Hepatocyte (in vitro differentiated cells): Measurements from ENCODE around the gene ZNF17. TPM values are rescaled to one million over a fixed set of nuclear protein-coding genes. Genes with fewer than 3 reads are reported as not detected.

Experiments
- DNase-seq: peaks from one replicate; pipeline ENCODE4 v3.0.0-alpha.2; 2016; ENCODE audit warnings: low spot score
- H2AFZ ChIP-seq: fragments of 200-600 bp; sonication (generic); 2 replicates; pipeline ENCODE4 v1.6.0; 2016; ENCODE audit warnings: antibody characterized with exemption, mild to moderate bottlenecking
- H3K27ac ChIP-seq: fragments of 200-600 bp; sonication (generic); 2 replicates; pipeline ENCODE4 v1.5.1; 2016; ENCODE audit warnings: mild to moderate bottlenecking
- H3K27me3 ChIP-seq: fragments of 200-600 bp; sonication (generic); 2 replicates; pipeline ENCODE4 v1.6.1; 2016
- H3K36me3 ChIP-seq: fragments of 200-600 bp; sonication (generic); replicated peaks from 2 replicates; pipeline ENCODE4 v1.5.1; 2016; ENCODE audit warnings: low read depth; ENCODE audit not compliant: insufficient read depth
- H3K4me1 ChIP-seq: fragments of 200-600 bp; sonication (generic); 2 replicates; pipeline ENCODE4 v1.5.1; 2016; ENCODE audit warnings: mild to moderate bottlenecking, moderate library complexity; ENCODE audit not compliant: insufficient read depth
- H3K4me2 ChIP-seq: fragments of 200-600 bp; sonication (generic); 2 replicates; pipeline ENCODE4 v1.6.0; 2016
- H3K4me3 ChIP-seq: fragments of 200-600 bp; sonication (generic); 2 replicates; pipeline ENCODE4 v1.5.1; 2016; ENCODE audit warnings: mild to moderate bottlenecking
- H3K79me2 ChIP-seq: fragments of 200-600 bp; sonication (generic); 2 replicates; pipeline ENCODE4 v1.6.0; 2017; ENCODE audit warnings: mild to moderate bottlenecking
- H3K9me2 ChIP-seq: fragments of 200-600 bp; sonication (generic); replicated peaks from 2 replicates; pipeline ENCODE4 v1.6.0; 2017; ENCODE audit warnings: mild to moderate bottlenecking; ENCODE audit not compliant: insufficient read depth
- H3K9me3 ChIP-seq: fragments of 200-600 bp; sonication (generic); 2 replicates; pipeline ENCODE4 v1.5.1; 2016; ENCODE audit warnings: low read depth, mild to moderate bottlenecking
- H4K20me1 ChIP-seq: fragments of 200-600 bp; sonication (generic); 2 replicates; pipeline ENCODE4 v1.6.0; 2016; ENCODE audit warnings: mild to moderate bottlenecking; ENCODE audit not compliant: insufficient read depth, poor library complexity, severe bottlenecking
- CTCF ChIP-seq: fragments of 200-600 bp; sonication (generic); IDR thresholded peaks from 2 replicates; pipeline ENCODE4 v1.5.1; 2016; ENCODE audit warnings: antibody characterized with exemption, mild to moderate bottlenecking; ENCODE audit not compliant: poor library complexity
- EZH2 ChIP-seq: fragments of 200-600 bp; sonication (generic); IDR thresholded peaks from 2 replicates; pipeline ENCODE4 v1.6.1; 2016; ENCODE audit warnings: antibody characterized with exemption, mild to moderate bottlenecking, borderline replicate concordance
- EZH2phosphoT487 ChIP-seq: fragments of 200-600 bp; sonication (generic); IDR thresholded peaks from one replicate; pipeline ENCODE4 v1.6.1; 2018; ENCODE audit warnings: antibody characterized with exemption, mild to moderate bottlenecking, low read depth, moderate library complexity; ENCODE audit not compliant: unreplicated experiment, severe bottlenecking
- WGBS: methylation state at CpG from one replicate; pipeline ENCODE4 v1.1.6; 2016; ENCODE audit warnings: low lambda C conversion rate; ENCODE audit errors: missing lambda C conversion rate; 5-methylcytosine and 5-hydroxymethylcytosine counted together
- polyA plus RNA-seq: library from polyadenylated mRNA; unstranded; fragments of >200 nt; fragmentation: Nextera tagmentation; extraction: Ambion mirVana; gene quantifications from 2 replicates; pipeline ENCODE4 v1.2.1, GENCODE V29; 2016
- small RNA-seq: library from RNA; depleted of rRNA; stranded (forward); fragments of <200 nt; gene quantifications from one replicate; pipeline ENCODE3, GENCODE V24; 2014
- total RNA-seq: library from RNA; depleted of rRNA; stranded (reverse); fragments of >200 nt; gene quantifications from 2 replicates; pipeline ENCODE4 v1.2.3, GENCODE V29; 2014

Gene ZNF17
- total and polyA plus RNA-seq, 2 experiments from 2014 or later, result 2.3 to 7.2 TPM

- Histone ChIP-seq H2AFZ (no peak overlapping the region), H3K27ac (no peak overlapping the region), H3K27me3 (no peaks in the 10 kb centered on the region), H3K36me3 (peaks cover 5% of the 10 kb centered on the region), H3K4me2 (no peak overlapping the region), H3K9me2 (no peaks in the 10 kb centered on the region), H3K4me1 (no peaks in the 10 kb centered on the region), H4K20me1 (no peaks in the 10 kb centered on the region), H3K9me3 (peaks cover 62% of the 10 kb centered on the region), H3K79me2 (peaks cover 33% of the 10 kb centered on the region), H3K4me3 (no peak overlapping the region)
- no peak for TF ChIP-seq CTCF
- no peak for TF ChIP-seq EZH2
- no peak for TF ChIP-seq EZH2phosphoT487
- no peak for DNase-seq
- over 99% methylated on average over 5 of the region's 5 CpGs for WGBS
Measured at GRCh38 chr19:57466489-57466888, 55.5 kb downstream of the ZNF17 start.

Small RNAs within 50 kb of the gene (small RNA-seq; reads per million reads assigned to genes)
- gene VN1R107P, result not detected

Other genes starting within 250 kb of the ZNF17 start
- not detected in 2 replicates for gene DUXA, start 243.7 kb upstream of the ZNF17 start, total RNA-seq
- gene DUXA, start 243.7 kb upstream of the ZNF17 start, polyA plus RNA-seq, result not detected in 2 replicates
- gene ZNF264, start 219.7 kb upstream of the ZNF17 start, total RNA-seq, result 23.0 and 26.2 TPM in 2 replicates
- gene ZNF264, start 219.7 kb upstream of the ZNF17 start, polyA plus RNA-seq, result 2.8 and 4.4 TPM in 2 replicates
- gene AURKC, start 180.1 kb upstream of the ZNF17 start, total RNA-seq, result 0.27 and 1.0 TPM in 2 replicates
- 0.25 and 0.88 TPM in 2 replicates for gene AURKC, start 180.1 kb upstream of the ZNF17 start, polyA plus RNA-seq
- gene ZNF805, start 170.5 kb upstream of the ZNF17 start, total RNA-seq, result 12.3 and 13.9 TPM in 2 replicates
- 1.5 and 1.9 TPM in 2 replicates for gene ZNF805, start 170.5 kb upstream of the ZNF17 start, polyA plus RNA-seq
- 63.7 and 77.4 TPM in 2 replicates for gene ZNF460, start 130.7 kb upstream of the ZNF17 start, total RNA-seq
- 5.9 and 6.2 TPM in 2 replicates for gene ZNF460, start 130.7 kb upstream of the ZNF17 start, polyA plus RNA-seq
- gene ZNF543, start 90.7 kb upstream of the ZNF17 start, total RNA-seq, result 6.7 and 6.9 TPM in 2 replicates
- gene ZNF543, start 90.7 kb upstream of the ZNF17 start, polyA plus RNA-seq, result 0.61 and 2.6 TPM in 2 replicates
- gene ZNF304, start 59.9 kb upstream of the ZNF17 start, total RNA-seq, result 6.9 and 7.5 TPM in 2 replicates
- 2.0 and 3.0 TPM in 2 replicates for gene ZNF304, start 59.9 kb upstream of the ZNF17 start, polyA plus RNA-seq
- 19.8 and 27.8 TPM in 2 replicates for gene TRAPPC2B, start 47.6 kb upstream of the ZNF17 start, total RNA-seq
- gene TRAPPC2B, start 47.6 kb upstream of the ZNF17 start, polyA plus RNA-seq, result 39.0 and 50.7 TPM in 2 replicates
- 1.6 and 5.2 TPM in 2 replicates for gene ZNF547, start 47.6 kb upstream of the ZNF17 start, total RNA-seq
- gene ZNF547, start 47.6 kb upstream of the ZNF17 start, polyA plus RNA-seq, result 0.72 and 1.8 TPM in 2 replicates
- gene ZNF548, start 21.3 kb upstream of the ZNF17 start, total RNA-seq, result 17.6 and 26.3 TPM in 2 replicates
- gene ZNF548, start 21.3 kb upstream of the ZNF17 start, polyA plus RNA-seq, result 8.1 and 9.3 TPM in 2 replicates
- 10.4 and 10.5 TPM in 2 replicates for gene ZNF749, start 24.2 kb downstream of the ZNF17 start, total RNA-seq
- gene ZNF749, start 24.2 kb downstream of the ZNF17 start, polyA plus RNA-seq, result 3.0 and 7.1 TPM in 2 replicates
- gene VN1R1, start 46.0 kb downstream of the ZNF17 start, total RNA-seq, result 1.6 and 2.2 TPM in 2 replicates
- 0.65 and 0.83 TPM in 2 replicates for gene VN1R1, start 46.0 kb downstream of the ZNF17 start, polyA plus RNA-seq
- 18.5 TPM in 2 replicates for gene ZNF772, start 66.4 kb downstream of the ZNF17 start, total RNA-seq
- 2.6 and 5.6 TPM in 2 replicates for gene ZNF772, start 66.4 kb downstream of the ZNF17 start, polyA plus RNA-seq
- 9.4 and 11.4 TPM in 2 replicates for gene ZNF419, start 76.6 kb downstream of the ZNF17 start, total RNA-seq
- 9.3 and 9.4 TPM in 2 replicates for gene ZNF419, start 76.6 kb downstream of the ZNF17 start, polyA plus RNA-seq
- gene ZNF773, start 88.8 kb downstream of the ZNF17 start, total RNA-seq, result 6.9 and 8.0 TPM in 2 replicates
- 5.0 and 6.6 TPM in 2 replicates for gene ZNF773, start 88.8 kb downstream of the ZNF17 start, polyA plus RNA-seq
- gene ZNF549, start 116.2 kb downstream of the ZNF17 start, total RNA-seq, result 4.3 and 6.4 TPM in 2 replicates
- gene ZNF549, start 116.2 kb downstream of the ZNF17 start, polyA plus RNA-seq, result 3.2 and 3.5 TPM in 2 replicates
- gene ZNF550, start 148.7 kb downstream of the ZNF17 start, total RNA-seq, result 5.7 and 5.9 TPM in 2 replicates
- 5.2 and 6.2 TPM in 2 replicates for gene ZNF550, start 148.7 kb downstream of the ZNF17 start, polyA plus RNA-seq
- 4.7 and 5.8 TPM in 2 replicates for gene ZNF416, start 167.8 kb downstream of the ZNF17 start, total RNA-seq
- gene ZNF416, start 167.8 kb downstream of the ZNF17 start, polyA plus RNA-seq, result 1.9 and 2.5 TPM in 2 replicates
- gene ZIK1, start 173.0 kb downstream of the ZNF17 start, total RNA-seq, result 5.1 and 7.1 TPM in 2 replicates
- 3.3 and 3.8 TPM in 2 replicates for gene ZIK1, start 173.0 kb downstream of the ZNF17 start, polyA plus RNA-seq
- gene ZNF530, start 188.7 kb downstream of the ZNF17 start, total RNA-seq, result 1.3 and 1.8 TPM in 2 replicates
- 1.3 and 2.8 TPM in 2 replicates for gene ZNF530, start 188.7 kb downstream of the ZNF17 start, polyA plus RNA-seq
- 11.7 and 24.3 TPM in 2 replicates for gene ZNF134, start 203.1 kb downstream of the ZNF17 start, total RNA-seq
- 9.7 and 10.7 TPM in 2 replicates for gene ZNF134, start 203.1 kb downstream of the ZNF17 start, polyA plus RNA-seq
- 9.5 and 17.2 TPM in 2 replicates for gene ZNF211, start 222.0 kb downstream of the ZNF17 start, total RNA-seq
- gene ZNF211, start 222.0 kb downstream of the ZNF17 start, polyA plus RNA-seq, result 11.9 and 12.2 TPM in 2 replicates